T-helper 2 cell (primary cell): ENCODE measurements around the gene ST6GAL1.

Experiments used
- DNase-seq, 5 experiments: peaks; one replicate each; pipeline versions ENCODE4 v3.0.0 to v3.0.0-alpha.2; 2012 to 2022

ST6GAL1 gene

DNA sequence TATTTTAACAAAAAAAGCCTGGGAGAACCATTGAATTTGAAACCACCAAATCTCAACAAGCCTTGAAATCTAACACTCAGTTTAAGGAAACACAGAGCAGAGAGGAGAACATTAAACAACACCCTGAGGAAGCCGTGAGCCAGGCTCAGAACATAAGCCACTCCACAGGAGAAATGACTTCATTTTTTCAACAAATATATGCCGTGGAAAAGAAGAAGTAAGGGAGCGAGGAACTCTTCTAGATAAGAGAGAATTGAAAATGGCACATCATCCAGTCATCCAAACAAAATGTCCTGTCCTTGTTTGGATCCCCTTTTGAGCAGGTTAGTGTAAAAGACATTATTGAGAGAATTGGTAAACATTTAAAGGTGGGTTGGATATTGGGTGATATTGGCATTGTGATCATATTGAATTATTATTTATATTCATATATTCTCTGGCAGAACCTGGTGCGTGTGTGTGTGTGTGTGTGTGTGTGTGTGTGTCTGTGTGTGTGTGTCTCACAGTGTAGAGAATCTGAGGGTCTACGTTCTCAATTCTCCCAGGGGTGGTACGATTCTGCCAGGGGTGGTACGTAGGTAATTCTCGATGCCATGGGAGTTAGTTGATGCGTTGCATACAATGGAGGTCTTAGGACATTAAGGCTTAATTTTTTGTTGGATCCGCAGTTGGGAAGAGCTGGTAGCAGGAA, 94.4 kb downstream of the ST6GAL1 start:
- no peak for DNase-seq

DNA sequence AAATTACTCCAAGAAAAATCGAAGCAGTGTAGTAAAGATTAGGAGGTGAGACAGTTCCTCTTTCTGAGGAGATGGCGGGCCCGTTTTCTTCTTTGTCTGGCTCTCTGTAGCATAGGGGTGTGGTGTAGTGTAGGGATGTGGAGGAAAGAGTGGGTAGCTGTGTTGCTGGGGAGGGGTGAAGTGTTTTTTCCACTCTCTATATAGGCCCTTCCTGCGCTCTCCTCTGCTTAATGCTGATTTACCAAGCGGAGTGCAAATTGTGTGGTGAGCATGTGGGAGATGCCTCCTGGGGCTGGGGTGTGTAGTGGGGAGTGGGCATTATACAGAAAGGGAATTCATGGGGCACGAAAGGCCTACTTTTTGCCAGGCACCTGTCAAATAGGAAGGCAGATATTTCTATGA, 94.9 kb downstream of the ST6GAL1 start:
- peak in 2 of 5 experiments; percentile 24 to 67 for DNase-seq

DNA sequence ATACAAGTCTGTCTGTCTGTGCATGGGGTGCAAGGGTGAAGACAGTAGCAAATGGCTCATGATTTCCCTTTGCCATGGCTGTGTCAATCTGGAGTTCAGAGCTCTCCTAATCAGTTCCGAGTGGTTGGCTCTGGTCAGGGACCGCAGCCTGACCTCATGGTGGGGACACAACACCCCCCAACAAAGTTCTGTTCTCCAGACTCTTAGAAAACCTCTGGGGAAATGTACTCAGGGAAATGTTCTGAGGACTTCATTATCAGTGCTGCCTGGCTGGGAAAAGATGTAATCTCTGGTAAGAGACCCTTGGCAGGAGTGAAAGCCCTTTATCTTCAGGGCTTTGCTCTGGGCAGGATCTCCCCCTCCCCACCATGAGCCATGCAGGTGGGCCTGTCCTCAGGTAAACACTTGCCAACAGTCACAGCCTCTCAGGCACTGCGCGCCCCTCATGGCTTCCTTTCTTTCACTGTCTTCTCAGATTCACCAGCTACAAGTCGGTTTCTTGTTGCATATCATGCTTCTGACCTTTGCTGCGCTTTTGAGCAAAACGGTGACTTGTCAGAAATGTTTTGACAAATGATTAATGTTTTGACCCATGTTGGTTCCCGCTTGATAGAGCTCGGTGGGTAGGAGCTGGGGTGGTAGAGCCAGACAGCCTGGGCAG, 95.5 kb downstream of the ST6GAL1 start:
- peak in 2 of 5 experiments; percentile 12 to 58 for DNase-seq

DNA sequence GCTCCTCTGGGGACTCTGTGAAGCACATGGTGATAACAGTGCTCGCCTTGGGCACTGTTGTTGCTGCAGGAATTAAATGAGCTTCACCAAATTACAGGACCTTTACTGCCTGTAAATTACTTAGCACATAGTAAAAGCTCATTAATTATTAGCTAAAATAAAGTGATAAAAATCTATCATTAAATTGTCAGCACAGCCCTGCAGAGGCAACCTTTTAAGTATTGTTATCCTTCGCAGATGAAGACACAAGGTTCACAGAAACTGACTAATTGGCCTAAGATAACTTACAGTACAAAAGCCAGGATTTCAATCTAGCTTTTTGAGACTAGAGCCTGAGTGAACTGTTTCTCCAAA, 96.0 kb downstream of the ST6GAL1 start:
- no peak for DNase-seq

DNA sequence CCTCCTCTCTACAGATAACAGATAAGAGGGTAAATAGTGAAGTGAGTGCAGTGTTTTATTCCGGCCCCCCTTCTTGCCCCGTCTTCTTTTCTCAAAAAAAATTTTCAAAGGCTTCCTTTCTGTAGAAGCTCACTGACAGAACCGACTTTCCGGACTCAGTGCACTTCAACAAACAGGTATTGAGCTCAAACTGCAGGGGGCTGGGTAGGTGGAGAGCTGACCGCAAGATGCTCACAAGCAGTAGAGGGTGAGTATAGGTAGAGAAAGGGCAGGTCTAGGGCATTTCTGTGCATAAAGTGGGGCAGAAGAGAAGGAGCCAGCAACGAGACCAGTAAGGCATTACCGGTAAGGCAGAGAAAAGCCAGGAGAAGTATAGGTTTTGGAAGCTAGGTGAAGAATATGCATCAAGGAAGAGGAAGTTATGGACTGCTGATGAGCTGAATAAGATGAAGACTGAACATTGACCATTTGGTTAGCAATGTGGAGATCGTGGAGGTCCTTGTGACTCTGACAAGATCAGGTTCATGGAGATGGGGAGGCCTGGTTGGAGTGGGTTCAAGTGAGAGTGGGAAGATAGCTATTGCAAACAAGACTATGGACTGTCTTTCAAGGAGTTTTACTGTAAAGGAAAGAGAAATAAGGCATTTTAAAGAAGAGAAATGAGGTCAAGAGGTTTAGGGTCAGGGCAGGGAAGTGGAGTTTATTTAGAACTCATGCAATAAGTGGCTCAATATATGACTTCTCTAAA, 97.4 kb downstream of the ST6GAL1 start:
- peak in 4 of 5 experiments; percentile 26 to 90 (median 72) for DNase-seq

DNA sequence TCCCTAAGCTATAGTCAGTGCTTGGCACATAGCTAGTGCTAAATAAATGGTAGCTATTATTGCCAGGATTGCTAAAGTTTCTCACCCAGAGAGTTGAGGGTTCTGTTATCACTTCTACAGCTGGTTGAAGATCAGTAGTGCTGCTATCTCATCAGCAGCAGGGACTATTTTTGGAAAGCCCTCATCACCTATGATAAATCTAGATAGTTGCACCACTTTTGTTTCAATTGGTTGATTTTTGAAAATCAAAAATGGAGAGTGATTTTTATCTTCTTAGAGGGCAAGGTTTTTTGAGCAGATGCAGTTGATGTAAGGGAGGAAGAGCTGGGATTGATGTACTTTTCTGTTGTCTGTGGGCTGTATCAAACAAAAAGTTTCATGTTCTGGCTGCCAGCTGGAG, 101.6 kb downstream of the ST6GAL1 start:
- DNase-seq, result peak in 1 of 5 experiments; percentile 85

DNA sequence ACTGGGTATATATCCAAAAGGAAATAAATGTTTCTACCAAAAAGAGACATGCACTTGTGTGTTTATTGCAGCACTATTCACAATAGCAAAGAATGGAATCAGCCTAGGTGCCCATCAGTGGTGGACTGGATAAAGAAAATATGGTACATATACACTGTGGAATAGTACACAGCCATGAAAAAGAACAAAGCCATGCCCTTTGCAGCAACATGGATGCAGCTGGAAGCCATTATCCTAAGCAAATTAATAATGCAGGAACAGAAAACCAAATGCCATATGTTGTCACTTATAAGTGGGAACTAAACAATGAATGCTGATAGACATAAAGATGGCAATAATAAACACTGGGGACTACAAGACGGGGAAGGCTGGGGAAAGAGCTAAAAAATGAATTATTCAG, 106.1 kb downstream of the ST6GAL1 start:
- no peak for DNase-seq

DNA sequence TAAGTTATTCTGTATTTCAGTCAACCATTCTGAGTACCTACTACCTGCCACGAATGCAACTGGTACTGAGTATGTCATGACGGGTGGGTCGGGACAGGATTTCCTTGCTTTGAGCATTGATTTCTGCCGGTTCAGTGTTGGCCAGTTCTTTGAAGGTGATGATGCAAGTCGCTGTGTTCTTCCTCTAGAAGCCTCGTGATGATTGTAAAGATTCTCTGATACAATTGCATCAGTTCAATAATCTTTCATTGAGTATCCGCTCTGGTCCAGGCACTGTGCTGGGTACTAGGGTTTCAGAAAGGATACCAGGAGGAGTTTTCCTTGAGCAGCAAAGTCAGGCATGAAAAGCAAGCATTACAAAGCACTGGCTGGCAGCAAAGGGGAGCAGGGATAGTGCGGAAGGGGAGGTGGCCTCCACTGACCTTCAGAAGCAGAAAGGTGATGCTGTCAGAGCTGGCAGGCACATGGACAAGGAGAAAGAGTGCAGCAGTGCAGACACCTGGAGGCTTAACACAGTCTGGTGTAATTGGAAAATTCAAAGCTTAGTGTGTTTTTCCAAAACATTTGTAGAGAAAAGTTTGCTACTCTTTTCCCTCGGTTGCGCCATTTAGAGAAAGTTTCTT, 108.9 kb downstream of the ST6GAL1 start:
- peak in 1 of 5 experiments; percentile 42 for DNase-seq

DNA sequence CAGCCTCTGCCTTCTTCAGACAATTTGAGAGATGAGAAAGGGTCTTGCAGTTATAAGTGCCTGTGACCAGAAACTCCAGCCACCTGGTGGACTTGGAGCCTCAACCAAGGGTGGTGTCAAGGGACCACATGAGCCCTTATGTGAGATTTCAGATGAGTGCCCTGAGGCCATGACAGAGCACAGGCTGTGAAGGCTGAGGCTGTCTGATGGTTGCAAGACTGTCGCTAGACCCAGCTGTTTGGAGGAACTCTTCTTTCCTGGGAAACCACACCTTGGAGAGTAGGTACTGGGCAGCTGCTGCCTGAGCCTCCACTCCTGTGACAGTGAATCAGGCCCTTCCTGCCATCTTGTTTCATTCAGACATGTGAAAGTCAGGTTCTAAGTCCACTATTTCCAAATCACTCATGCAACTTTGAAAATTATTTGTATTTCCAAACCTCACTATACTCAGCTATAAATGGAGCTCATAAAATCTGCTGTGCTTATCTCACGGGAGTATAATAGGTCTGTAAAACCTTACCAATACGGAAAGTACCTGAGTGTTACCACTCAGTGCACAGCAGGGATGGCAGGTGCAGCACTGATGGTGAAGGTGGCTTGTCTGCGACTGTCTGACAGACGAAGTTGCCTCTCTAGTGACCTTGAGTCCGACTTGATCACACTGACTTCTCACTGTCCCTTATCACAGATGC, 109.5 kb downstream of the ST6GAL1 start:
- DNase-seq, result no peak

DNA sequence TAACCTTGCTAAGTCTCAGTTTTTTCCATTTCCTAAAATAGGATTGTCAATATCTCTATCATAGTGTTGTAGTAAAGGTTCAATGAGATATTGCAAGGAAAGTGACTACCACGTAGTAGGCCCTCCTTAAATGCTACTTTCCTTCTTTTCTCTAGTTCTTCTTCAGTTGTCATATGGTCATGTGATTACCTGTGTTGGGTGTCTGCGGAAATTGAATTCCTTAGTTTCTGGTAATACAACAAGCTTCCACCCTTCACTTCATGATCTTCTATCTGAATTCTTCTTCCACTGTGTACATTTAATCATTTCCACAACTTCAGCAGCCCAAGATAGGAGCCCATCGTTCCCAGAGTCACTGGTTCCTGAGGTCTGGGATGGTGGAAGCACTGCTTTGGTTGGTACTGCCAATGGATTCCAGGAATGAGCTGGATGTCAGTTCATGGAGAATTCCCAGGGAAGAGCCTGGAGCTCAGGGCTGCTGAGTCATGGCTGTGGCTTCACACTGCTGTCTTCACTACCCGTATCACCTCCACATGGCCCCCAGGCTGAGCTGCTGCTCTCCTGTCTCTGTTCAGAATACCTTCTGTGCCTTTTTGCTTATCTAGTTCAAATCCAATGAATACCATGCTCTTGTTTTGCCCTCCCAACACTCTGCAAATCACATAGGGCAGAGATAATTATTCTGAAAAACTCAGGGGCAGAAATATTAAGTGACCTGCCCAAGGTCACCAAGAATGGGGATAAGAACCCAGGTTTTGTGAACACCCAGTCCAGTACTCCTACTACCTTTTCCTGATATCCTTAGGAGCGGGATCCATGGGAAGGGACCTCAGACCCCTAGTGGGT, 110.4 kb downstream of the ST6GAL1 start:
- no peak for DNase-seq

DNA sequence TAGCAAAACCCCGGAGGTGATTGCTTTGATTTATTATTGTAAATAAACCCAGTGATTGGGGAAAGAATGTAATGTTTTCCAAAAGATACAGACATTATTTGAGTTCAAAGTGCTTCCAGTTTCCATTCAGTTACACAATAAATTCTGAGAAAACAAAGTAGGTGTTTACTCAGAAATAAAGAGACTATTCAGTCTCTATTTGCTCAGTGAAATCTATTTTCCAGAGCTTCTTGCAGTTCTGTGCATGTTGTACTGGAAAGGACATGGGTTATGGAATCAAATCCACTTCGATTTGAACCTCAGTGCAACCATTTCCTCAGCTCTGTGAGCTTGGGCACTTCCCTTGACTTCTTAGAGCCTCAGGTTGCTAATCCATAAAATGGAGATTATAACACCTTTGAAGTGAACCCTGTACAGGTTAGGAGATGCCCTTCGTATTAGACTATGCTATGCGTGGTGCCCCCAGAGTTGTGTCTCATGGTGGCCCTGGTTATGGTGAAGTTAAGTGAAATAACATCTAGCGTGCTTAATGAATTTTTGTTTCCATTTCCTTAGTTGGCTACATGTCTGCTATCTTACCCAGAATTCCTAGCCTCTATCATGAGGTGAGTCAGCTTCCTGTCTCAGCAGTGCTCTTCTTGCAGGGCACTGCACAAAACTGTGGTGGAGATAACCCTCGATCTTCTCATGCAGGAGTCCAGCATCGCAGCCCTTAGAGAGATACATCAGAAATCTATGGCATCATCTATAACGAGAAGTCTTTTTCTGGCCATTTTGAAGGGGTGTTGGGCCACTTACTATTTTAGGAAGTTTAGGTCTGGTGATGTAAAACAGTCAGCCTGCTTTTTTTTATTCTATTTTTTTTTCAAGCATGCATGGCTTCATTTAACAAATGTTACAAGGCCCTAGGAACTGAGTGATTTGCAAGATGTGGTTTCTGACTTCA, 111.3 kb downstream of the ST6GAL1 start:
- DNase-seq, result peak in 3 of 5 experiments; percentile 24 to 95 (median 54)

DNA sequence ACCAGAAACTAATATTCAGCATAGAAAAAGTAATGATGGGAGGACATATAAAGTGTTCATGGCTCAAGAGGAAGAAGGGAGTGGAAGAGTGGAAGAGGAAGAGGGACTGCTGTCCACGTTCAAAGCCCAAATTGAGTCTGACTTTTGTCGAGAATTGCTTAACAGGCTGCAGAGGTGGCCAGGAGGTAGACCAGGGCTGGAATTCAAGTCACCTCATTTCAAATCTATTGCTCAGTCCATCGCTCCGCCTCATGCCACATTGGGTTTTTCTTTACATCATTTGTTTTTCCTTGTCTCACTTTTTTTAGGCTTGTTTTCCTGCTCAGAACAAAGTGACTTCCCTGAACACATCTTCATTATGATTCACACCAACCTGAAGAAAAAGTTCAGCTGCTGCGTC, 112.0 kb downstream of the ST6GAL1 start:
- no peak for DNase-seq

DNA sequence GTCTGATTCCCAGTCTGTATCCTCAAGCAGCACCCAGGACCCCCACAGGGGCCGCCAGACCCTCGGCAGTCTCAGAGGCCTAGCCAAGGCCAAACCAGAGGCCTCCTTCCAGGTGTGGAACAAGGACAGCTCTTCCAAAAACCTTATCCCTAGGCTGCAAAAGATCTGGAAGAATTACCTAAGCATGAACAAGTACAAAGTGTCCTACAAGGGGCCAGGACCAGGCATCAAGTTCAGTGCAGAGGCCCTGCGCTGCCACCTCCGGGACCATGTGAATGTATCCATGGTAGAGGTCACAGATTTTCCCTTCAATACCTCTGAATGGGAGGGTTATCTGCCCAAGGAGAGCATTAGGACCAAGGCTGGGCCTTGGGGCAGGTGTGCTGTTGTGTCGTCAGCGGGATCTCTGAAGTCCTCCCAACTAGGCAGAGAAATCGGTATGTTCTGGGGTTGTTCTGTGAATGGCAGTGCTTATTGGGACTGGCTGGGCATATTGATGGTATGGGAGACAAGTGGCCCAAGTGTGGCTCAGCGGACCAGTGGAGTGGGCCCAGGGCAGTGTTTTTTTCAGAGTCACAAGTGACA, 112.6 kb downstream of the ST6GAL1 start:
- no peak for DNase-seq

DNA sequence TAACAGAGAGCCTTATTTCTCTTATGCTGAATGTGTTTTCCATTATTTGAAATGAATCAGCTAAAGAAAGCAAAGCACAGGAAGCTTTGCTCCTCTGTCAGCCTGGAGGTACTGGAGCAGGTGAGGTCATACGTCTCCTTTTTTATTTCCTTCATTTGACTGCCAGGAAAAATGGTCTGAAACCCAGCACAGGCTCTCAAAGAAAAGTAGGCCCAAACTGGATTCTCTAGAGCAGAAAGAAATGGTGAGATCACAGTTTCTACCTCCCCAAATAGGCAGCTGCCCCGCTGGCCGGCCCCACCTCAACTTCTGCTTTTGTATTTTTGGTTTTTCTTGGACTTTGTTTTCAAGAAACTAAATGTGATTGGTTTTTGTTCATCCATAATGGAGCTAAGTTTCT, 113.9 kb downstream of the ST6GAL1 start:
- no peak for DNase-seq

DNA sequence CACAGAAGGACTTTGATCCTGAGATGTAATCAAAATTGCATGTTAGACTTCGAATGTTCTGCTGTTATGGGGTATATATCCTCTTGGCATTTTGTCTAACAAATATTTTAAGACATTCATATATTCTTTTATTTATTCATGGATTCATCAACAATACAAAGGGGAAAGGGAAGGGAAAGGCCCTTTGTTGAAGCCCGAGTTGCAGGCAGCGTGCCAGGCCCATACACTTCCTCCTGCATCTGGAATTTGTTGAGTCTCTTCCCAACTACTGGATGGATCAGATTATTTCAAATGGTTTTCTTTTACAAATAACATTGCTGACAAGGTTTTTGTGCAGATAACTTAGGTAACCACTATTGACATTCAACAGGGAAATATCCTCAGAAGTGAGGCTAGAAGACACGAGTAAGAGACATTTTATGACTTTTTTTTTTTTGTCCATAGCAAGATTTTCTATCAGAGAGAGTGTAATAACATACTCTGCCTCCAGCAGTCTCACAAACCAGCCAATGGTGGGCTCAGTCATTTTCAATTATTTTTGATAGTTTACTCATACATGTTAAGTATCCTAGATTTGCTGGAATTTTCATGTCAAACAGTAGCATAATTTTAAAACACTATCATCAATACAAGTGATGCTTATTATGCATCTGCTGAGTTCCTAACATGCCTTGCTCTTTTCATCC, 114.7 kb downstream of the ST6GAL1 start:
- DNase-seq, result no peak

DNA sequence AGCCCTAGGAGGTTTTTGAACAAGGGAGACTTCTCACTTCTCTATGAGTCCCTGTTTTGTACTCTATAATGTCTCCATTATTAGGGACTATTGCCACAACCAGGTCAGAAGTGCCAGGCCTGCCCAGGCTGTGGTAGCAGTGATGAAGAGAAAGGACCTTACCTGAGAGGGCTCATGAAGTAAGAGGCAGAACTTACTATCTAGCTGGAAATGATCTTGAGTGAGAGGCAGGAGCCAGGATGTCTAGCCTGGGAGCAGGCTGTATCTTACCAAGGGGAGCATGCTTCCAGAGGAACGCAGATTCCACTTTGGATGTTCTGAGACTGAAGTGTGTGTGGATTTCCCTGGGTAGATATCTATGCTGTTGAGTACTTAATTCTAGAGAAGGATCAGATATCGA, 115.7 kb downstream of the ST6GAL1 start:
- DNase-seq, result no peak

DNA sequence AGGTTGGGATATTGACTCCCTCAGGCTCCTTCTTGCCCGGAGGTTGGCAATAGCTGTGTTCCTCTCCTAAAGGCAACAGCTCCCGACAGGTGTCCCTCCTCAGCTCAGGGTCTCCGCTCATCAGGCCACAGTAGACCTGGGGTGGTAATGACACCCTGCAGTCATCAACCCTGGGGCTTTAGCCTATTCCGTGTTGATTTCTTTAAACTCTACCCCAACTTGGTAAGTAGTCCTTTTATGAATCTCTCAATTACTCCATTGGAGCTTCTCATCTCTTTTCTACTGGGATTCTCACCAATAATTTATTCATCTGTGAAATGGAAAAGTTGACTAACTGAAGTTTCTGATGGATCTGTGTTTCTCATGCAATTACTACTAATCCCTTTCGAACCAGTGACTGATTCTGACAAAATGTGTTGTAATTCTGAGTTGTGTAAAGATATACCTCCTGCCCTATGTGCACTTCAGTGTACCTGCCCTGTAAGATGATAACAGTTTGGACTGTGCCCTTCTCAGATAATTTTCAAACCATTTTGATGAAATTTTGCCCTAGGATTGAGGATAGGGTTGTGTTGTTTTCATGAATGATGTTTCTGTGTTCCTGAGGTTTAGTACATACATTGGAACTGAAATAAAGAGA, 119.3 kb downstream of the ST6GAL1 start:
- DNase-seq, result no peak

DNA sequence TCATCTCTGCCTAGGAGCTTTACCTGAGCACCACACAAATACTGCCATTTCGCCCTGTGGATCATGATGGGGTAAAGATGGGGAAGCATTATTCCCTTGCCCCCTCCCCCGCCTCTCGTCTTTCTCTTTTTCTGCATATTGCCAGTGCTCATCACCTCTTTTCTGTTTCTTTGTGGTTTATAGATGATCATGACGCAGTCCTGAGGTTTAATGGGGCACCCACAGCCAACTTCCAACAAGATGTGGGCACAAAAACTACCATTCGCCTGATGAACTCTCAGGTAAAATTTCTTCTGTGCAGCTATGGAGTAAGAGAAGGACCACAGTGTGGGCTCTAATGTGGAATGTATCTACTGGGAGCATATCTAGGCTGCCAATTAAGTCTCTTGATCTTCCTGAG, 120.7 kb downstream of the ST6GAL1 start:
- DNase-seq, result peak in 2 of 5 experiments; percentile 15 to 50
